Esophagus muscularis mucosa (tissue), 4 donors: ENCODE measurements around the gene TAF6.
A peak's percentile ranks its signal among the peaks of the same experiment; 100 is the strongest.

ENCODE experiments used
- EP300 ChIP-seq: sonication (generic); formaldehyde crosslinking; IDR thresholded peaks from one replicate; pipeline ENCODE4 v1.6.1; 2017; ENCODE audit warnings: antibody characterized with exemption
- POLR2AphosphoS5 ChIP-seq, 2 donors: sonication (generic); formaldehyde crosslinking; IDR thresholded peaks; one replicate each; pipeline ENCODE4 v1.6.1; 2017; ENCODE audit warnings: antibody characterized with exemption in 2 of 2
- TF ChIP-seq, protein P1 (sequence below), 3 experiments: fragments of 200-600 bp in 2 of 3; fragments of 450-650 bp in 1 of 3; sonication (generic) in 2 of 3; IDR thresholded peaks; one replicate each; pipeline ENCODE4 v1.5.1; 2017 to 2019; ENCODE audit warnings: antibody characterized with exemption in 3 of 3, mild to moderate bottlenecking in 2 of 3, moderate library complexity in 1 of 3

- TF ChIP-seq EP300 (no peak), POLR2AphosphoS5 (IDR thresholded peaks at IDR 0.05) (no peak)
- TF ChIP-seq, protein P1, sequence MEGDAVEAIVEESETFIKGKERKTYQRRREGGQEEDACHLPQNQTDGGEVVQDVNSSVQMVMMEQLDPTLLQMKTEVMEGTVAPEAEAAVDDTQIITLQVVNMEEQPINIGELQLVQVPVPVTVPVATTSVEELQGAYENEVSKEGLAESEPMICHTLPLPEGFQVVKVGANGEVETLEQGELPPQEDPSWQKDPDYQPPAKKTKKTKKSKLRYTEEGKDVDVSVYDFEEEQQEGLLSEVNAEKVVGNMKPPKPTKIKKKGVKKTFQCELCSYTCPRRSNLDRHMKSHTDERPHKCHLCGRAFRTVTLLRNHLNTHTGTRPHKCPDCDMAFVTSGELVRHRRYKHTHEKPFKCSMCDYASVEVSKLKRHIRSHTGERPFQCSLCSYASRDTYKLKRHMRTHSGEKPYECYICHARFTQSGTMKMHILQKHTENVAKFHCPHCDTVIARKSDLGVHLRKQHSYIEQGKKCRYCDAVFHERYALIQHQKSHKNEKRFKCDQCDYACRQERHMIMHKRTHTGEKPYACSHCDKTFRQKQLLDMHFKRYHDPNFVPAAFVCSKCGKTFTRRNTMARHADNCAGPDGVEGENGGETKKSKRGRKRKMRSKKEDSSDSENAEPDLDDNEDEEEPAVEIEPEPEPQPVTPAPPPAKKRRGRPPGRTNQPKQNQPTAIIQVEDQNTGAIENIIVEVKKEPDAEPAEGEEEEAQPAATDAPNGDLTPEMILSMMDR (IDR thresholded peaks at IDR 0.05): peak in 1 of 3 experiments; percentile 2
Observed at GRCh38 chr7:100157334-100158228, 38.4 kb upstream of the TAF6 start.
